Lower leg skin (tissue), 3 donors: ENCODE results near the gene DPP6.

ENCODE experiments used
- POLR2A ChIP-seq, 2 donors: fragments of 450-650 bp; IDR thresholded peaks; one replicate each; pipeline ENCODE4 v1.6.1; 2016 to 2017; ENCODE audit warnings: antibody characterized with exemption in 2 of 2, mild to moderate bottlenecking in 1 of 2, moderate library complexity in 1 of 2
- TF ChIP-seq, protein P1 (sequence below), 3 donors: fragments of 450-650 bp; IDR thresholded peaks; one replicate each; pipeline ENCODE4 v1.5.1; 2016; ENCODE audit warnings: antibody characterized with exemption in 3 of 3, mild to moderate bottlenecking in 3 of 3, moderate library complexity in 2 of 3

DNA sequence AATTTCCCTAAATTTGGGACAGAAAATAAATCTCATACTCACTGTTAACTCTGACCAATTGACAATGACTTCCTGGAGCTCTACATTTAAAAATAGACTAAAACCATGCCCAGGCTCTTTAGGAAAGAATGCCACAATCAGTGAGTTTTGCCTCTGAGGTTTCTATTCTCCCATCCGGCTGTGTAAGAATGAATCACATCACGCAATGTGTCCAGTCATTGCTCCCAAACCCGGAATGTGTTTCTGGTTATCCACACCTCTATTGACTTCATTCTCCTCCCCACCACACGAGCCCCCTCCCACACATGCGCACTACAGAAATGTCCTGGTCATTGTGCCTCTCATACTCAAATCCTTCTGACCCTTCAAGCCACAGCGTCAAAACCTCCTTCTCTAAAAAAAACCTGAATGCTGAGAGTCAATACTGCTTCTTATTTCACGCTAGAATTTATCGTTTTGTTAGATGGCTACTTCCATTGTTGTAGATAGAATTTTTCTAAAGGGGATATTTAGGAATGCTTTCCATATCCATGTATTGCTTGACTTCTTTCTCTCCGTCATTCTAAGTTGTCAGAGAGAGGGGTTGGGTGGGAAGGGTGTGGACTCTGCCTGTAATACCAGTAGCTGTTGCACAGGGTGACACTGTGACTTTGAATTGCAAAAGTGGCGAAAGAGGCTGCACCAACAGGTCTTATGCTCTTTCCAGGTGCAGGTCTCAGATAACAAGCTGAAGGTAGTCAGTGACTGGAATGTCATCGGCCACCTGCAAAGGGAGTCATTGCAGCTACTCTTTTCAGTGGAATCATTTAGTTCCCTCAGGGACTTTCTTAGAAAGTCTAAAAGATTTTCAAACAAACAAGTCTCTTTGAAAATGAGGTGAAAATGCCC is 594.2 kb downstream of the DPP6 start:
- no peak for TF ChIP-seq POLR2A (IDR thresholded peaks at IDR 0.05)
- TF ChIP-seq, protein P1, sequence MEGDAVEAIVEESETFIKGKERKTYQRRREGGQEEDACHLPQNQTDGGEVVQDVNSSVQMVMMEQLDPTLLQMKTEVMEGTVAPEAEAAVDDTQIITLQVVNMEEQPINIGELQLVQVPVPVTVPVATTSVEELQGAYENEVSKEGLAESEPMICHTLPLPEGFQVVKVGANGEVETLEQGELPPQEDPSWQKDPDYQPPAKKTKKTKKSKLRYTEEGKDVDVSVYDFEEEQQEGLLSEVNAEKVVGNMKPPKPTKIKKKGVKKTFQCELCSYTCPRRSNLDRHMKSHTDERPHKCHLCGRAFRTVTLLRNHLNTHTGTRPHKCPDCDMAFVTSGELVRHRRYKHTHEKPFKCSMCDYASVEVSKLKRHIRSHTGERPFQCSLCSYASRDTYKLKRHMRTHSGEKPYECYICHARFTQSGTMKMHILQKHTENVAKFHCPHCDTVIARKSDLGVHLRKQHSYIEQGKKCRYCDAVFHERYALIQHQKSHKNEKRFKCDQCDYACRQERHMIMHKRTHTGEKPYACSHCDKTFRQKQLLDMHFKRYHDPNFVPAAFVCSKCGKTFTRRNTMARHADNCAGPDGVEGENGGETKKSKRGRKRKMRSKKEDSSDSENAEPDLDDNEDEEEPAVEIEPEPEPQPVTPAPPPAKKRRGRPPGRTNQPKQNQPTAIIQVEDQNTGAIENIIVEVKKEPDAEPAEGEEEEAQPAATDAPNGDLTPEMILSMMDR (IDR thresholded peaks at IDR 0.05) = no peak
